Kidney (tissue), 14 donors: Measurements from ENCODE around the gene ALDH1L1. TPM values are rescaled to one million over a fixed set of nuclear protein-coding genes. Genes with fewer than 3 reads are reported as not detected.

Experiments
- DNase-seq, 5 donors: peaks; one replicate each; pipeline ENCODE4 v3.0.0-alpha.2; 2013 to 2020
- FAIRE-seq: peaks from 2 replicates; lab custom pipeline; 2012; peaks lifted over from hg19 to GRCh38; lab: Jason Lieb, UNC
- H3K27ac ChIP-seq, 2 donors: one replicate each; pipeline ENCODE4 v1.7.0; 2013; ENCODE audit warnings: low read depth in 2 of 2, low read length in 2 of 2, inconsistent platforms in 1 of 2
- H3K27me3 ChIP-seq: one replicate; pipeline ENCODE4 v1.7.1; 2013; ENCODE audit warnings: low read length, inconsistent platforms; ENCODE audit not compliant: control insufficient read depth, insufficient read depth
- H3K36me3 ChIP-seq, 3 donors: one replicate each; pipeline versions ENCODE4 v1.7.0 to v1.7.1; 2013; ENCODE audit warnings: low read length in 3 of 3, control low read depth in 1 of 3, inconsistent platforms in 1 of 3; ENCODE audit not compliant: insufficient read depth in 3 of 3, control insufficient read depth in 2 of 3
- H3K4me1 ChIP-seq, 3 donors: one replicate each; pipeline versions ENCODE4 v1.7.0 to v1.7.1; 2013; ENCODE audit warnings: low read length in 3 of 3, inconsistent platforms in 1 of 3, low read depth in 1 of 3; ENCODE audit not compliant: control insufficient read depth in 2 of 3, insufficient read depth in 2 of 3
- H3K4me3 ChIP-seq, 3 donors: one replicate each; pipeline versions ENCODE4 v1.7.0 to v1.8.1; 2013; ENCODE audit warnings: low read length in 3 of 3, control low read depth in 1 of 3, inconsistent platforms in 1 of 3
- H3K9ac ChIP-seq, 3 donors: one replicate each; pipeline versions ENCODE4 v1.7.0 to v1.7.1; 2013; ENCODE audit warnings: low read length in 3 of 3, control low read depth in 1 of 3, inconsistent platforms in 1 of 3
- H3K9me3 ChIP-seq, 3 donors: one replicate each; pipeline versions ENCODE4 v1.7.0 to v1.7.1; 2013; ENCODE audit warnings: low read length in 3 of 3, control low read depth in 1 of 3, inconsistent platforms in 1 of 3; ENCODE audit not compliant: control insufficient read depth in 2 of 3, insufficient read depth in 1 of 3
- CTCF ChIP-seq: IDR thresholded peaks from 3 replicates; pipeline ENCODE4 v1.5.1; 2012; ENCODE audit warnings: mild to moderate bottlenecking, moderate library complexity, borderline replicate concordance; ENCODE audit not compliant: insufficient read depth; ENCODE audit errors: extremely low read depth
- intact Hi-C: fragments of 100-400 bp; cut with DNase I; formaldehyde crosslinking; loops from one replicate; pipeline ENCODE4 v1.11.1; 2022
- polyA plus RNA-seq: library from polyadenylated mRNA; stranded (reverse); fragments of 350-450 nt; fragmentation: Illumina TruSeq; extraction: RNeasy Lipid Tissue Mini Kit (QIAGEN cat#74804); gene quantifications from one replicate; pipeline ENCODE4 v1.2.3, GENCODE V29; 2014; ENCODE audit warnings: low read depth, low replicate concordance; ENCODE audit not compliant: insufficient read depth
- total RNA-seq: library from RNA; stranded (reverse); fragmentation: NEBNext Ultra II Directional; extraction: Animal tissue kit (Norgen Biotek cat#: 25700); gene quantifications from one replicate; pipeline ENCODE4 v1.2.1, GENCODE V29; 2021
- donor health status: control.
- donor health status: control.
- donor health status: control.
- donor health status: control.
- donor health status: control.
- donor health status: DM: yes; HTN: yes; CAD: no.
- donor health status: Normal renal cell carcinoma (clear cell type).

The ALDH1L1 gene
- total and polyA plus RNA-seq, 2 donors from 2014 or later = 60.0 to 199 TPM

GRCh38 chr3:126154391-126155279 lies 25.8 kb downstream of the ALDH1L1 start:
- FAIRE-seq (no peak), DNase-seq (no peak)
- no peak for TF ChIP-seq CTCF
- Histone ChIP-seq H3K36me3 (peaks cover 0 to 78% (median 50%) of the 10 kb centered on the region in 3 donors), H3K27me3 (no peaks in the 10 kb centered on the region), H3K4me1 (no peaks in the 10 kb centered on the region), H3K27ac (no peak overlapping the region), H3K9ac (no peak overlapping the region), H3K4me3 (no peak overlapping the region), H3K9me3 (no peaks in the 10 kb centered on the region)
- intact Hi-C loops = no loop called here

- H3K4me1 ChIP-seq = no peaks in the 10 kb centered on the region
- H3K9me3 ChIP-seq = no peaks in the 10 kb centered on the region
- intact Hi-C loops = no loop called here
- DNase-seq (peak in 2 of 5 donors; percentile 24 to 66), FAIRE-seq (no peak)
- no peak overlapping the region for H3K27ac ChIP-seq
- H3K9ac ChIP-seq = no peak overlapping the region
- peaks cover 0 to 75% (median 50%) of the 10 kb centered on the region in 3 donors for H3K36me3 ChIP-seq
- no peak overlapping the region for H3K4me3 ChIP-seq
- H3K27me3 ChIP-seq = no peaks in the 10 kb centered on the region
- TF ChIP-seq CTCF = no peak
These were observed 26.6 kb downstream of the ALDH1L1 start for GRCh38 chr3:126153695-126154360.

- Histone ChIP-seq H3K36me3 (peaks cover 0 to 74% (median 49%) of the 10 kb centered on the region in 3 donors), H3K27ac (no peak overlapping the region), H3K4me3 (no peak overlapping the region), H3K27me3 (no peaks in the 10 kb centered on the region), H3K9ac (no peak overlapping the region), H3K4me1 (no peaks in the 10 kb centered on the region), H3K9me3 (no peaks in the 10 kb centered on the region)
- intact Hi-C loops = no loop called here
- no peak for TF ChIP-seq CTCF
- no peak for FAIRE-seq
- DNase-seq = no peak
These were observed 27.3 kb downstream of the ALDH1L1 start for GRCh38 chr3:126152901-126153694.
